Purkinje cell (primary cell): Measurements from ENCODE around the gene ABHD17B. TPM values are rescaled to one million over a fixed set of nuclear protein-coding genes. Genes with fewer than 3 reads are reported as not detected.

Source experiments
- polyA plus RNA-seq: library from polyadenylated mRNA; unstranded; fragments of >200 nt; fragmentation: Nextera tagmentation; gene quantifications from 2 replicates; pipeline ENCODE4 v1.2.1, GENCODE V29; 2014

ABHD17B gene
- polyA plus RNA-seq, result 35.0 and 52.4 TPM in 2 replicates

GRCh38 chr9:71911061-71911907 is at the start of gene ABHD17B, which contains the start of gene C9orf85:
Gene ABHD17B (minus strand): TSS chr9:71911193. CDS start chr9:71875080, 36,113 bp downstream.
Gene C9orf85 (plus strand): TSS chr9:71911639. CDS start chr9:71911735, 96 bp downstream.

Other genes starting within 250 kb of the ABHD17B start
- gene CEMIP2, start 142.7 kb downstream of the ABHD17B start, polyA plus RNA-seq, result 5.2 and 7.7 TPM in 2 replicates
- 12.7 and 15.1 TPM in 2 replicates for gene C9orf85, start 446 bp upstream of the ABHD17B start, polyA plus RNA-seq
- not detected in 2 replicates for gene C9orf57, start 149.4 kb upstream of the ABHD17B start, polyA plus RNA-seq
- 0.66 and 42.8 TPM in 2 replicates for gene GDA, start 238.2 kb upstream of the ABHD17B start, polyA plus RNA-seq